K562 (cell line): ENCODE data around the gene MMP28. TPM values are rescaled to one million over a fixed set of nuclear protein-coding genes. Genes with fewer than 3 reads are reported as not detected.

Experiments used
- ATAC-seq: fragments of 200-7000 bp; cut with Tn5 transposase; 3 replicates; pipeline ENCODE4 v1.9.1; 2020; ENCODE audit warnings: moderate library complexity
- BruUV-seq: library from RNA; stranded (reverse); fragments of 400-500 nt; replicated peaks from 2 replicates; lab custom pipeline; 2021; lab: Mats Ljungman, UMichigan
- CTCF ChIA-PET: fragments of 300-600 bp; formaldehyde crosslinking; extraction: SDS; loops from one replicate; lab custom pipeline; 2021; ENCODE audit warnings: low intra/inter-chr PET ratio; lab: Yijun Ruan, JAX
- POLR2A ChIA-PET: fragments of 300-600, 350-650 bp; sonication (Branson Sonifier 250); formaldehyde crosslinking; extraction: SDS; loops from one replicate; lab custom pipeline; 2021; ENCODE audit warnings: antibody characterized with exemption, inconsistent platforms; lab: Yijun Ruan, JAX
- DNase-seq, 4 experiments: peaks; one replicate each; pipeline versions ENCODE4 v3.0.0 to v3.0.0-alpha.2; 2011 to 2018; ENCODE audit warnings: low spot score in 3 of 4, mixed read lengths in 3 of 4; ENCODE audit errors: extremely low read depth in 1 of 4
- FAIRE-seq: peaks from 2 replicates; lab custom pipeline; 2011; peaks lifted over from hg19 to GRCh38; lab: Jason Lieb, UNC
- H2AFZ ChIP-seq: 2 replicates; pipeline ENCODE4 v1.6.0; 2011; ENCODE audit warnings: low read depth, low read length, control low read depth, inconsistent platforms
- H3K27ac ChIP-seq: fragments of 200-600 bp; 3 replicates; pipeline ENCODE4 v1.8.0; 2011; ENCODE audit warnings: low read depth, mild to moderate bottlenecking, control low read depth, inconsistent platforms, low read length, moderate library complexity, mixed read lengths; ENCODE audit errors: extremely low read depth
- H3K27me3 ChIP-seq, 2 experiments: fragments of 300-600 bp in 1 of 2; 2 replicates in 1 of 2; 3 replicates in 1 of 2; pipeline versions ENCODE4 v1.6.0 to v1.8.0; 2011; ENCODE audit warnings: inconsistent platforms in 2 of 2, low read length in 2 of 2, mild to moderate bottlenecking in 1 of 2, mixed read lengths in 1 of 2, moderate library complexity in 1 of 2; ENCODE audit not compliant: control insufficient read depth in 2 of 2, insufficient read depth in 2 of 2
- H3K36me3 ChIP-seq: fragments of 300-600 bp; 3 replicates; pipeline ENCODE4 v1.8.0; 2011; ENCODE audit warnings: mild to moderate bottlenecking, low read length, inconsistent platforms; ENCODE audit not compliant: control insufficient read depth, insufficient read depth
- H3K4me1 ChIP-seq, 2 experiments: fragments of 200-600 bp in 1 of 2; replicated peaks in 1 of 2; 2 replicates in 1 of 2; 3 replicates in 1 of 2; pipeline versions ENCODE4 v1.5.1 to v1.8.0; 2011; ENCODE audit warnings: inconsistent platforms in 2 of 2, low read length in 2 of 2, mild to moderate bottlenecking in 1 of 2, mixed read lengths in 1 of 2, moderate library complexity in 1 of 2; ENCODE audit not compliant: control insufficient read depth in 2 of 2, insufficient read depth in 2 of 2
- H3K4me2 ChIP-seq: 2 replicates; pipeline ENCODE4 v1.6.1; 2011; ENCODE audit warnings: low read length, control low read depth, inconsistent platforms, mixed read lengths; ENCODE audit not compliant: insufficient read depth
- H3K4me3 ChIP-seq: fragments of 200-600 bp; sonication (generic), shearing (Covaris generic); 2 replicates; pipeline ENCODE4 v1.5.1; 2016; ENCODE audit warnings: control low read depth, inconsistent platforms
- H3K79me2 ChIP-seq: fragments of 200-600 bp; 3 replicates; pipeline ENCODE4 v1.8.0; 2011; ENCODE audit warnings: low read length, inconsistent platforms; ENCODE audit not compliant: control insufficient read depth, insufficient read depth
- H3K9ac ChIP-seq, 2 experiments: 2 replicates each; pipeline versions ENCODE4 v1.6.0 to v1.6.1; 2011; ENCODE audit warnings: low read depth in 2 of 2, low read length in 2 of 2, control low read depth in 1 of 2, inconsistent platforms in 1 of 2, mild to moderate bottlenecking in 1 of 2, mixed read lengths in 1 of 2; ENCODE audit not compliant: insufficient read depth in 1 of 2
- H3K9me1 ChIP-seq: one replicate; pipeline ENCODE4 v1.6.0; 2011; ENCODE audit warnings: inconsistent platforms, mild to moderate bottlenecking, low read length, moderate library complexity; ENCODE audit not compliant: control insufficient read depth, insufficient read depth
- H3K9me3 ChIP-seq: replicated peaks from 2 replicates; pipeline ENCODE4 v1.5.1; 2011; ENCODE audit warnings: low read depth, low read length, inconsistent platforms; ENCODE audit not compliant: control insufficient read depth, insufficient read depth
- H4K20me1 ChIP-seq: replicated peaks from 2 replicates; pipeline ENCODE4 v1.6.1; 2011; ENCODE audit warnings: low read length, inconsistent platforms, mixed read lengths; ENCODE audit not compliant: control insufficient read depth, insufficient read depth
- EWSR1 ChIP-seq: fragments of 450-650 bp; IDR thresholded peaks from 2 replicates; pipeline ENCODE4 v1.6.1; 2018; ENCODE audit warnings: borderline replicate concordance, mild to moderate bottlenecking, low read depth, moderate library complexity; ENCODE audit not compliant: partially characterized antibody
- NR1H2 ChIP-seq: sonication (generic); formaldehyde crosslinking; IDR thresholded peaks from 2 replicates; pipeline ENCODE4 v1.4.0; 2020; ENCODE audit warnings: mild to moderate bottlenecking, missing genetic modification reagents
- PCBP1 ChIP-seq: fragments of 200-400 bp; formaldehyde crosslinking; IDR thresholded peaks from 2 replicates; pipeline ENCODE4 v1.6.1; 2018; ENCODE audit warnings: mild to moderate bottlenecking, low read depth, low read length; ENCODE audit not compliant: poor library complexity, severe bottlenecking
- PHF20 ChIP-seq: fragments of 450-650 bp; IDR thresholded peaks from 2 replicates; pipeline ENCODE4 v1.6.1; 2018; ENCODE audit not compliant: partially characterized antibody
- POLR2AphosphoS2 ChIP-seq: IDR thresholded peaks from 2 replicates; pipeline ENCODE4 v1.6.1; 2012; ENCODE audit warnings: low read length, improper control_type of control experiment
- XRCC5 ChIP-seq: fragments of 200-400 bp; formaldehyde crosslinking; IDR thresholded peaks from 2 replicates; pipeline ENCODE4 v1.6.1; 2017; ENCODE audit warnings: low read depth, mild to moderate bottlenecking, low read length
- ZBTB17 ChIP-seq: fragments of 450-650 bp; formaldehyde crosslinking; IDR thresholded peaks from 2 replicates; pipeline ENCODE4 v1.4.0; 2020; ENCODE audit warnings: mild to moderate bottlenecking
- ZNF668 ChIP-seq: fragments of 250-450 bp; sonication (Bioruptor Pico); IDR thresholded peaks from 2 replicates; pipeline ENCODE4 v1.8.0; 2022; ENCODE audit warnings: mild to moderate bottlenecking, inconsistent platforms
- WGBS: fragments of 100-300 bp; shearing (Covaris generic); methylation state at CpG from one replicate; pipeline ENCODE4 v1.1.6; 2016; ENCODE audit warnings: low coverage, mixed read lengths; ENCODE audit not compliant: insufficient coverage; ENCODE audit errors: missing lambda C conversion rate; 5-methylcytosine and 5-hydroxymethylcytosine counted together
- in situ Hi-C: fragments of 300-500 bp; cut with MboI; formaldehyde crosslinking; loops from 4 replicates; pipeline ENCODE4 v1.15.0; 2018; ENCODE audit warnings: inconsistent platforms, mixed read lengths
- intact Hi-C: fragments of 100-400 bp; cut with micrococcal nuclease; formaldehyde crosslinking; loops from 2 replicates; pipeline ENCODE4 v1.14.2; 2022
- polyA plus RNA-seq, 8 experiments: library from polyadenylated mRNA; depleted of rRNA in 4 of 8; stranded (reverse) in 5 of 8; unstranded in 3 of 8; fragments of >200 nt; fragmentation: Nextera tagmentation in 2 of 8; fragmentation: Illumina TruSeq in 1 of 8; extraction: Ambion mirVana in 2 of 8; extraction: Trizol in 1 of 8; gene quantifications; 2 replicates each; pipeline versions ENCODE4 v1.2.1 to v1.2.3, GENCODE V29; 2011 to 2014; ENCODE audit warnings: inconsistent platforms in 1 of 8, missing spikeins in 1 of 8
- total RNA-seq, 7 experiments: library from RNA; depleted of rRNA in 6 of 7; stranded (reverse); fragments of >200 nt in 6 of 7; fragmentation: Illumina TruSeq in 2 of 7; extraction: Trizol in 2 of 7; gene quantifications; 2 replicates each; pipeline versions ENCODE4 v1.2.1 to v1.2.3, GENCODE V29; 2011 to 2021; ENCODE audit warnings: low replicate concordance in 1 of 7
- TF ChIP-seq, protein P1 (sequence below): sonication (generic); formaldehyde crosslinking; IDR thresholded peaks from 2 replicates; pipeline ENCODE4 v1.8.0; 2022; ENCODE audit warnings: mild to moderate bottlenecking, missing genetic modification reagents
- TF ChIP-seq, protein P2 (sequence below): fragments of 450-650 bp; IDR thresholded peaks from 2 replicates; pipeline ENCODE4 v1.6.1; 2016; ENCODE audit warnings: low read depth, mild to moderate bottlenecking, moderate library complexity
- TF ChIP-seq, protein P3 (sequence below): fragments of 250-450 bp; sonication (Bioruptor Pico); IDR thresholded peaks from 2 replicates; pipeline ENCODE4 v1.5.1; 2021; ENCODE audit warnings: mild to moderate bottlenecking
- TF ChIP-seq, protein P4 (sequence below): sonication (generic); formaldehyde crosslinking; IDR thresholded peaks from 2 replicates; pipeline ENCODE4 v1.4.0; 2020; ENCODE audit warnings: mild to moderate bottlenecking, missing genetic modification reagents
- TF ChIP-seq, protein P5 (sequence below): fragments of 250-450 bp; sonication (Bioruptor Pico); IDR thresholded peaks from 2 replicates; pipeline ENCODE4 v1.5.0; 2020; ENCODE audit warnings: mild to moderate bottlenecking, borderline replicate concordance

Gene MMP28
- total and polyA plus RNA-seq, 9 of the 15 experiments (the other 6 are each of a cell fraction or from before 2014, with no cell fraction given), result not detected

DNA sequence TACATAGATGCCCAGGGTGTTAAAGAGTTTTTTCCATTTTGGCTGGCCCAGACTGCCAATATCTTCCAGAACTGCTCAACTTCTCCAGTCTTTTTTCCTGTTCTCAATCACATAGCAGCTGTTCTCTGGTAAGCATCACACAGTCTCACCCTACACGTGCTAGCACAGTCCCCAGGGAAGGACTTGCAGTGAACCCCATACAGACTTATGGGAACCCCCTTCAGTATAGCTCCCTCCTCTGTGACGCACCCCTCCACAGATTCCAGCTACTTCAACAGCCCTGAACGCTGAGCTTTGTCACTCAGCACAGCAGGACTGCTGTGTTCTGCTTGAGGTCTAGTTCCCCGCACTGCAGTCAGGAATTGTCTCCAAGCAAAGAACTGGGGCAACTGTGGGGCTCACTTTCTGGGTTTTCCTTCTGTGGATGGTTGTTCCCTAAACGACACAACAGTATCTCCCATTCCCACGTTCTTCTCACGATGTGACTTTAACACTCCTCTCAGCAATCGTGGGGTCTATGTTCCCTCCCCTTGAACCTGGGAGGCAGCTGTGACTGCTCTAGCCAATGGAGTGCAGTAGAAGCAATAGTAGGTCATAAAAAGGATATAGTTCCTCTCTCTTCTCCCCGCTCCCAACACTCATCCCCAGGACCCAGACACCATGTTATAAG, 3.6 kb downstream of the MMP28 start:
- no peaks in the 10 kb centered on the region for H3K9me3 ChIP-seq
- peak in 1 of 4 experiments; percentile 5 for DNase-seq
- POLR2A ChIA-PET, result interaction anchor here (1.9 kb wide), 1 partner anchor 11 kb away, joined by 5 read pairs; no protein-coding TSS in a partner anchor
- H3K79me2 ChIP-seq, result no peaks in the 10 kb centered on the region
- no peak for ATAC-seq
- FAIRE-seq, result no peak
- no peaks in the 10 kb centered on the region for H3K36me3 ChIP-seq
- H3K27me3 ChIP-seq, result peaks cover 52 to 63% of the 10 kb centered on the region in 2 experiments
- in situ Hi-C loops (no loop called here), intact Hi-C loops (no loop called here)
- H4K20me1 ChIP-seq, result no peaks in the 10 kb centered on the region; the same call in 1 of the 2 replicates
- no peaks in the 10 kb centered on the region for H3K9me1 ChIP-seq
- 0% methylated on average over 9 of the region's 9 CpGs for WGBS
- no peak overlapping the region for H2AFZ ChIP-seq
- no peak overlapping the region for H3K27ac ChIP-seq
- no peak overlapping the region for H3K4me2 ChIP-seq
- H3K4me1 ChIP-seq, result peaks cover 0 to 14% of the 10 kb centered on the region in 2 experiments; a peak in 4 of 5 replicates
- BruUV-seq, result no TSS peak
- no peak overlapping the region for H3K9ac ChIP-seq
- no peak overlapping the region for H3K4me3 ChIP-seq
- CTCF ChIA-PET, result no interaction called here
- TF ChIP-seq PCBP1 (no peak), XRCC5 (no peak), POLR2AphosphoS2 (no peak), ZBTB17 (CRISPR knock-in tag) (no peak), ZNF668 (CRISPR knock-in tag) (no peak), PHF20 (no peak), NR1H2 (CRISPR knock-in tag) (no peak), EWSR1 (no peak)
- TF ChIP-seq, protein P1, sequence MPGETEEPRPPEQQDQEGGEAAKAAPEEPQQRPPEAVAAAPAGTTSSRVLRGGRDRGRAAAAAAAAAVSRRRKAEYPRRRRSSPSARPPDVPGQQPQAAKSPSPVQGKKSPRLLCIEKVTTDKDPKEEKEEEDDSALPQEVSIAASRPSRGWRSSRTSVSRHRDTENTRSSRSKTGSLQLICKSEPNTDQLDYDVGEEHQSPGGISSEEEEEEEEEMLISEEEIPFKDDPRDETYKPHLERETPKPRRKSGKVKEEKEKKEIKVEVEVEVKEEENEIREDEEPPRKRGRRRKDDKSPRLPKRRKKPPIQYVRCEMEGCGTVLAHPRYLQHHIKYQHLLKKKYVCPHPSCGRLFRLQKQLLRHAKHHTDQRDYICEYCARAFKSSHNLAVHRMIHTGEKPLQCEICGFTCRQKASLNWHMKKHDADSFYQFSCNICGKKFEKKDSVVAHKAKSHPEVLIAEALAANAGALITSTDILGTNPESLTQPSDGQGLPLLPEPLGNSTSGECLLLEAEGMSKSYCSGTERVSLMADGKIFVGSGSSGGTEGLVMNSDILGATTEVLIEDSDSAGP, result no peak
- TF ChIP-seq, protein P2, sequence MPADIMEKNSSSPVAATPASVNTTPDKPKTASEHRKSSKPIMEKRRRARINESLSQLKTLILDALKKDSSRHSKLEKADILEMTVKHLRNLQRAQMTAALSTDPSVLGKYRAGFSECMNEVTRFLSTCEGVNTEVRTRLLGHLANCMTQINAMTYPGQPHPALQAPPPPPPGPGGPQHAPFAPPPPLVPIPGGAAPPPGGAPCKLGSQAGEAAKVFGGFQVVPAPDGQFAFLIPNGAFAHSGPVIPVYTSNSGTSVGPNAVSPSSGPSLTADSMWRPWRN, result no peak
- TF ChIP-seq, protein P3, sequence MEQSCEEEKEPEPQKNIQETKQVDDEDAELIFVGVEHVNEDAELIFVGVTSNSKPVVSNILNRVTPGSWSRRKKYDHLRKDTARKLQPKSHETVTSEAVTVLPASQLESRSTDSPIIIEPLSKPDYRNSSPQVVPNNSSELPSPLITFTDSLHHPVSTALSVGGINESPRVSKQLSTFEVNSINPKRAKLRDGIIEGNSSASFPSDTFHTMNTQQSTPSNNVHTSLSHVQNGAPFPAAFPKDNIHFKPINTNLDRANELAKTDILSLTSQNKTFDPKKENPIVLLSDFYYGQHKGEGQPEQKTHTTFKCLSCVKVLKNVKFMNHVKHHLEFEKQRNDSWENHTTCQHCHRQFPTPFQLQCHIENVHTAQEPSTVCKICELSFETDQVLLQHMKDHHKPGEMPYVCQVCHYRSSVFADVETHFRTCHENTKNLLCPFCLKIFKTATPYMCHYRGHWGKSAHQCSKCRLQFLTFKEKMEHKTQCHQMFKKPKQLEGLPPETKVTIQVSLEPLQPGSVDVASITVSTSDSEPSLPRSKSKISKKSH (CRISPR knock-in tag), result no peak
- TF ChIP-seq, protein P4, sequence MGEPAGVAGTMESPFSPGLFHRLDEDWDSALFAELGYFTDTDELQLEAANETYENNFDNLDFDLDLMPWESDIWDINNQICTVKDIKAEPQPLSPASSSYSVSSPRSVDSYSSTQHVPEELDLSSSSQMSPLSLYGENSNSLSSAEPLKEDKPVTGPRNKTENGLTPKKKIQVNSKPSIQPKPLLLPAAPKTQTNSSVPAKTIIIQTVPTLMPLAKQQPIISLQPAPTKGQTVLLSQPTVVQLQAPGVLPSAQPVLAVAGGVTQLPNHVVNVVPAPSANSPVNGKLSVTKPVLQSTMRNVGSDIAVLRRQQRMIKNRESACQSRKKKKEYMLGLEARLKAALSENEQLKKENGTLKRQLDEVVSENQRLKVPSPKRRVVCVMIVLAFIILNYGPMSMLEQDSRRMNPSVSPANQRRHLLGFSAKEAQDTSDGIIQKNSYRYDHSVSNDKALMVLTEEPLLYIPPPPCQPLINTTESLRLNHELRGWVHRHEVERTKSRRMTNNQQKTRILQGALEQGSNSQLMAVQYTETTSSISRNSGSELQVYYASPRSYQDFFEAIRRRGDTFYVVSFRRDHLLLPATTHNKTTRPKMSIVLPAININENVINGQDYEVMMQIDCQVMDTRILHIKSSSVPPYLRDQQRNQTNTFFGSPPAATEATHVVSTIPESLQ (CRISPR knock-in tag), result no peak
- TF ChIP-seq, protein P5, sequence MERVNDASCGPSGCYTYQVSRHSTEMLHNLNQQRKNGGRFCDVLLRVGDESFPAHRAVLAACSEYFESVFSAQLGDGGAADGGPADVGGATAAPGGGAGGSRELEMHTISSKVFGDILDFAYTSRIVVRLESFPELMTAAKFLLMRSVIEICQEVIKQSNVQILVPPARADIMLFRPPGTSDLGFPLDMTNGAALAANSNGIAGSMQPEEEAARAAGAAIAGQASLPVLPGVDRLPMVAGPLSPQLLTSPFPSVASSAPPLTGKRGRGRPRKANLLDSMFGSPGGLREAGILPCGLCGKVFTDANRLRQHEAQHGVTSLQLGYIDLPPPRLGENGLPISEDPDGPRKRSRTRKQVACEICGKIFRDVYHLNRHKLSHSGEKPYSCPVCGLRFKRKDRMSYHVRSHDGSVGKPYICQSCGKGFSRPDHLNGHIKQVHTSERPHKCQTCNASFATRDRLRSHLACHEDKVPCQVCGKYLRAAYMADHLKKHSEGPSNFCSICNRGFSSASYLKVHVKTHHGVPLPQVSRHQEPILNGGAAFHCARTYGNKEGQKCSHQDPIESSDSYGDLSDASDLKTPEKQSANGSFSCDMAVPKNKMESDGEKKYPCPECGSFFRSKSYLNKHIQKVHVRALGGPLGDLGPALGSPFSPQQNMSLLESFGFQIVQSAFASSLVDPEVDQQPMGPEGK (CRISPR knock-in tag), result no peak
